ENCODE results near the gene SCGB1D4. TPM values are rescaled to one million over a fixed set of nuclear protein-coding genes. Genes with fewer than 3 reads are reported as not detected.
"Not testable (repeated sequence)": the region's sequence is repeated elsewhere in the genome, so short reads cannot be mapped to it uniquely, and the experiment has no call there.

SCGB1D4 gene
- not detected in 3 replicates for total RNA-seq
- long read RNA-seq = 0 reads

GRCh38 chr11:62298975-62299374, at the start of gene SCGB1D4:
Gene SCGB1D4 (minus strand): TSS chr11:62299075. CDS start chr11:62299010, 65 bp downstream.
- Mint-ChIP-seq H3K36me3 (ENCODE audit: low read depth) (no peaks in the 10 kb centered on the region), H3K4me3 (ENCODE audit: unreplicated experiment) (no peak within 1 kb of the TSS), H3K27me3 (ENCODE audit: low read depth) (peaks cover 32% of the 10 kb centered on the region), H3K27ac (ENCODE audit: unreplicated experiment) (no peak within 1 kb of the TSS), H3K9me3 (ENCODE audit: low read depth) (no peaks in the 10 kb centered on the region), H3K4me1 (ENCODE audit: low read depth) (no peaks in the 10 kb centered on the region)
- no peak for TF ChIP-seq CTCF (IDR thresholded peaks at IDR 0.05)
- DNase-seq (ENCODE audit: low spot score) = no peak

GRCh38 chr11:62345861-62346260, 47.0 kb upstream of the SCGB1D4 start:
- Mint-ChIP-seq H3K4me3 (ENCODE audit: unreplicated experiment) (no peak overlapping the region), H3K36me3 (ENCODE audit: low read depth) (no peaks in the 10 kb centered on the region), H3K27me3 (ENCODE audit: low read depth) (no peaks in the 10 kb centered on the region), H3K4me1 (ENCODE audit: low read depth) (no peaks in the 10 kb centered on the region), H3K9me3 (ENCODE audit: low read depth) (no peaks in the 10 kb centered on the region), H3K27ac (ENCODE audit: unreplicated experiment) (no peak overlapping the region)
- no peak for TF ChIP-seq CTCF (IDR thresholded peaks at IDR 0.05)
- DNase-seq (ENCODE audit: low spot score) = no peak

GRCh38 chr11:62344210-62344609, 45.3 kb upstream of the SCGB1D4 start:
- DNase-seq (ENCODE audit: low spot score) = no peak
- no peaks in the 10 kb centered on the region for H3K27me3 Mint-ChIP-seq (ENCODE audit: low read depth)
- no peaks in the 10 kb centered on the region for H3K4me1 Mint-ChIP-seq (ENCODE audit: low read depth)
- no peak overlapping the region for H3K27ac Mint-ChIP-seq (ENCODE audit: unreplicated experiment)
- no peaks in the 10 kb centered on the region for H3K9me3 Mint-ChIP-seq (ENCODE audit: low read depth)
- no peak for TF ChIP-seq CTCF (IDR thresholded peaks at IDR 0.05)
- no peak overlapping the region for H3K4me3 Mint-ChIP-seq (ENCODE audit: unreplicated experiment)
- no peaks in the 10 kb centered on the region for H3K36me3 Mint-ChIP-seq (ENCODE audit: low read depth)

- H3K9me3 Mint-ChIP-seq (ENCODE audit: low read depth); H3K36me3 Mint-ChIP-seq (ENCODE audit: low read depth); H3K4me3 Mint-ChIP-seq (ENCODE audit: unreplicated experiment); H3K4me1 Mint-ChIP-seq (ENCODE audit: low read depth); H3K27ac Mint-ChIP-seq (ENCODE audit: unreplicated experiment); H3K27me3 Mint-ChIP-seq (ENCODE audit: low read depth); DNase-seq (ENCODE audit: low spot score): not testable (repeated sequence)
Observed at GRCh38 chr11:62343646-62344190, 44.8 kb upstream of the SCGB1D4 start.

- H3K27me3 Mint-ChIP-seq (ENCODE audit: low read depth) = no peaks in the 10 kb centered on the region
- H3K9me3 Mint-ChIP-seq (ENCODE audit: low read depth) = no peaks in the 10 kb centered on the region
- H3K36me3 Mint-ChIP-seq (ENCODE audit: low read depth) = no peaks in the 10 kb centered on the region
- no peak overlapping the region for H3K27ac Mint-ChIP-seq (ENCODE audit: unreplicated experiment)
- peaks cover 6% of the 10 kb centered on the region for H3K4me1 Mint-ChIP-seq (ENCODE audit: low read depth)
- no peak overlapping the region for H3K4me3 Mint-ChIP-seq (ENCODE audit: unreplicated experiment)
- no peak for TF ChIP-seq CTCF (IDR thresholded peaks at IDR 0.05)
- DNase-seq (ENCODE audit: low spot score) = no peak
Observed at GRCh38 chr11:62341588-62341987, 42.7 kb upstream of the SCGB1D4 start.

- TF ChIP-seq CTCF (IDR thresholded peaks at IDR 0.05) = peak; percentile 83
- H3K4me3 Mint-ChIP-seq (ENCODE audit: unreplicated experiment) = no peak overlapping the region
- no peaks in the 10 kb centered on the region for H3K9me3 Mint-ChIP-seq (ENCODE audit: low read depth)
- peaks cover 6% of the 10 kb centered on the region for H3K4me1 Mint-ChIP-seq (ENCODE audit: low read depth)
- no peak for DNase-seq (ENCODE audit: low spot score)
- H3K27ac Mint-ChIP-seq (ENCODE audit: unreplicated experiment) = no peak overlapping the region
- H3K27me3 Mint-ChIP-seq (ENCODE audit: low read depth) = peaks cover 11% of the 10 kb centered on the region
- H3K36me3 Mint-ChIP-seq (ENCODE audit: low read depth) = no peaks in the 10 kb centered on the region
Observed at GRCh38 chr11:62340269-62340901, 41.5 kb upstream of the SCGB1D4 start.

Data from chondrocyte (in vitro differentiated cells).